K562 (cell line): Measurements from ENCODE around the gene GALR3. TPM values are rescaled to one million over a fixed set of nuclear protein-coding genes. Genes with fewer than 3 reads are reported as not detected.
A peak's percentile ranks its signal among the peaks of the same experiment; 100 is the strongest.

Experiments
- BRF2 ChIP-seq: IDR thresholded peaks from 3 replicates; pipeline ENCODE4 v1.6.1; 2011; ENCODE audit warnings: borderline replicate concordance, mild to moderate bottlenecking; ENCODE audit not compliant: insufficient read length, insufficient read depth
- FOS ChIP-seq: IDR thresholded peaks from 3 replicates; pipeline ENCODE4 v1.6.1; 2011; ENCODE audit not compliant: insufficient read length; ENCODE audit errors: extremely low read depth
- GTF2E2 ChIP-seq: fragments of 200-800 bp; sonication (Bioruptor generic); IDR thresholded peaks from 2 replicates; pipeline ENCODE4 v1.6.1; 2016; ENCODE audit warnings: missing genetic modification characterization, missing compliant biosample characterization
- HNRNPK ChIP-seq: fragments of 200-400 bp; formaldehyde crosslinking; IDR thresholded peaks from one replicate; pipeline ENCODE4 v1.6.1; 2018; ENCODE audit warnings: mild to moderate bottlenecking, low read depth, low read length; ENCODE audit not compliant: poor library complexity, severe bottlenecking
- MCM7 ChIP-seq, 2 experiments: fragments of 450-650 bp; IDR thresholded peaks; 2 replicates each; pipeline ENCODE4 v1.6.1; 2016 to 2018
- NELFE ChIP-seq: IDR thresholded peaks from 2 replicates; pipeline ENCODE4 v1.6.1; 2011; ENCODE audit warnings: mild to moderate bottlenecking; ENCODE audit not compliant: insufficient read depth, insufficient read length
- POLR3A ChIP-seq: IDR thresholded peaks from 2 replicates; pipeline ENCODE4 v1.6.1; 2011; ENCODE audit warnings: borderline replicate concordance, mild to moderate bottlenecking, moderate library complexity; ENCODE audit not compliant: insufficient read length, insufficient read depth; ENCODE audit errors: extremely low read depth
- REST ChIP-seq, 2 experiments: fragments of 450-650 bp; formaldehyde crosslinking in 1 of 2; IDR thresholded peaks; 2 replicates each; pipeline versions ENCODE4 v1.4.0 to v1.6.1; 2014 to 2020; ENCODE audit warnings: mild to moderate bottlenecking in 2 of 2, borderline replicate concordance in 1 of 2, low read depth in 1 of 2
- VEZF1 ChIP-seq: fragments of 200-800 bp; sonication (Bioruptor generic); IDR thresholded peaks from 2 replicates; pipeline ENCODE4 v1.6.1; 2017; ENCODE audit warnings: missing genetic modification characterization, missing compliant biosample characterization
- ZFX ChIP-seq: sonication (generic); formaldehyde crosslinking; IDR thresholded peaks from 2 replicates; pipeline ENCODE4 v1.8.0; 2022; ENCODE audit warnings: mild to moderate bottlenecking, missing genetic modification reagents, moderate library complexity
- ZNF140 ChIP-seq: fragments of 250-450 bp; sonication (Bioruptor Pico); IDR thresholded peaks from 2 replicates; pipeline ENCODE4 v1.8.0; 2021; ENCODE audit warnings: moderate library complexity, mild to moderate bottlenecking, inconsistent platforms
- ZNF586 ChIP-seq: fragments of 450-650 bp; formaldehyde crosslinking; conservative IDR thresholded peaks from 2 replicates; pipeline ENCODE4 v1.4.0; 2020; ENCODE audit warnings: mild to moderate bottlenecking, moderate library complexity
- ZNF740 ChIP-seq, 3 experiments: fragments of 200-800 bp in 1 of 3; sonication (Bioruptor generic) in 1 of 3; sonication (generic) in 1 of 3; formaldehyde crosslinking in 1 of 3; IDR thresholded peaks; 2 replicates each; pipeline versions ENCODE4 v1.6.1 to v1.8.0; 2016 to 2022; ENCODE audit warnings: mild to moderate bottlenecking in 2 of 3, missing compliant biosample characterization in 2 of 3, missing genetic modification characterization in 2 of 3, missing genetic modification reagents in 1 of 3
- ZNF79 ChIP-seq: fragments of 250-450 bp; sonication (Bioruptor Pico); IDR thresholded peaks from 2 replicates; pipeline ENCODE4 v1.4.0; 2020; ENCODE audit warnings: low read depth, mild to moderate bottlenecking, moderate library complexity
- polyA plus RNA-seq, 8 experiments: library from polyadenylated mRNA; depleted of rRNA in 4 of 8; stranded (reverse) in 5 of 8; unstranded in 3 of 8; fragments of >200 nt; fragmentation: Nextera tagmentation in 2 of 8; fragmentation: Illumina TruSeq in 1 of 8; extraction: Ambion mirVana in 2 of 8; extraction: Trizol in 1 of 8; gene quantifications; 2 replicates each; pipeline versions ENCODE4 v1.2.1 to v1.2.3, GENCODE V29; 2011 to 2014; ENCODE audit warnings: inconsistent platforms in 1 of 8, missing spikeins in 1 of 8
- total RNA-seq, 7 experiments: library from RNA; depleted of rRNA in 6 of 7; stranded (reverse); fragments of >200 nt in 6 of 7; fragmentation: Illumina TruSeq in 2 of 7; extraction: Trizol in 2 of 7; gene quantifications; 2 replicates each; pipeline versions ENCODE4 v1.2.1 to v1.2.3, GENCODE V29; 2011 to 2021; ENCODE audit warnings: low replicate concordance in 1 of 7

GALR3 gene
- total and polyA plus RNA-seq, 9 of the 15 experiments (the other 6 are each of a cell fraction or from before 2014, with no cell fraction given), result 0.13 TPM; not detected in 8

- TF ChIP-seq REST (IDR thresholded peaks at IDR 0.05; ENCODE audit: borderline replicate concordance), result peak; percentile 69
- peak; percentile 44; the same call in 1 of the 2 replicates for TF ChIP-seq REST (CRISPR knock-in tag; IDR thresholded peaks at IDR 0.05; ENCODE audit: low read depth)
- TF ChIP-seq POLR3A, result no peak
- TF ChIP-seq GTF2E2 (tag), result no peak
- no peak for TF ChIP-seq ZNF740 (CRISPR knock-in tag; IDR thresholded peaks at IDR 0.05)
- TF ChIP-seq ZNF740 (tag; IDR thresholded peaks at IDR 0.05), result no peak
- no peak for TF ChIP-seq ZNF586 (CRISPR knock-in tag)
- TF ChIP-seq FOS, result no peak
- TF ChIP-seq VEZF1 (CRISPR knock-in tag), result peak; percentile 84
- TF ChIP-seq NELFE, result no peak
- no peak for TF ChIP-seq MCM7 (IDR thresholded peaks at IDR 0.05)
- no peak for TF ChIP-seq HNRNPK
- no peak for TF ChIP-seq ZNF140 (CRISPR knock-in tag)
- no peak for TF ChIP-seq BRF2
- no peak for TF ChIP-seq ZNF79 (CRISPR knock-in tag)
- peak; percentile 83 for TF ChIP-seq ZFX (CRISPR knock-in tag)
These were observed 5.3 kb upstream of the GALR3 start (continued) for GRCh38 chr22:37817705-37818408.
